HL-60 (cell line): Measurements from ENCODE around the gene ZNF641.

Experiments
- DNase-seq, 2 experiments: peaks; one replicate each; pipeline ENCODE4 v3.0.0-alpha.2; 2010 to 2020; ENCODE audit warnings: low read depth in 1 of 2, low spot score in 1 of 2
- H3K27ac ChIP-seq: fragments of 250-450 bp; sonication (Bioruptor Pico); replicated peaks from 2 replicates; pipeline ENCODE4 v1.5.1; 2020; ENCODE audit warnings: mild to moderate bottlenecking, moderate library complexity
- H3K27me3 ChIP-seq: fragments of 250-450 bp; sonication (Bioruptor Pico); 2 replicates; pipeline ENCODE4 v1.5.1; 2021; ENCODE audit warnings: mild to moderate bottlenecking, moderate library complexity; ENCODE audit not compliant: insufficient read depth, poor library complexity, severe bottlenecking
- H3K4me3 ChIP-seq: replicated peaks from 2 replicates; pipeline ENCODE4 v1.5.1; 2011; ENCODE audit warnings: mild to moderate bottlenecking, control low read depth, low read length; ENCODE audit not compliant: insufficient read depth
- CTCF ChIP-seq: IDR thresholded peaks from one replicate; pipeline ENCODE4 v1.5.1; 2011; ENCODE audit warnings: low read length, control low read depth, inconsistent platforms; ENCODE audit not compliant: insufficient read depth
- GABPA ChIP-seq: IDR thresholded peaks from 2 replicates; pipeline ENCODE4 v1.6.1; 2012; ENCODE audit warnings: low read depth
- POLR2AphosphoS5 ChIP-seq: IDR thresholded peaks from 2 replicates; pipeline ENCODE4 v1.6.1; 2012; ENCODE audit warnings: low read depth
- REST ChIP-seq: IDR thresholded peaks from 2 replicates; pipeline ENCODE4 v1.6.1; 2012; ENCODE audit warnings: low read depth; ENCODE audit not compliant: insufficient replicate concordance
- SPI1 ChIP-seq: IDR thresholded peaks from 2 replicates; pipeline ENCODE4 v1.6.1; 2012; ENCODE audit warnings: low read depth, mild to moderate bottlenecking, borderline replicate concordance

The ZNF641 gene

GRCh38 chr12:48331399-48331798 is 19.3 kb downstream of the ZNF641 start:
- DNase-seq, result no peak
- H3K27ac ChIP-seq, result no peak overlapping the region
- TF ChIP-seq POLR2AphosphoS5, result no peak
- H3K4me3 ChIP-seq, result no peak overlapping the region
- H3K27me3 ChIP-seq, result no peaks in the 10 kb centered on the region

- DNase-seq, result no peak
- no peak overlapping the region for H3K27ac ChIP-seq
- H3K27me3 ChIP-seq, result no peaks in the 10 kb centered on the region
- TF ChIP-seq REST, result no peak
- no peak for TF ChIP-seq GABPA
- TF ChIP-seq CTCF, result no peak
- TF ChIP-seq SPI1, result no peak
- TF ChIP-seq POLR2AphosphoS5, result no peak
- H3K4me3 ChIP-seq, result no peak overlapping the region
Observed at GRCh38 chr12:48329199-48329939, 21.4 kb downstream of the ZNF641 start.

GRCh38 chr12:48316491-48316890 is 34.2 kb downstream of the ZNF641 start:
- no peak for DNase-seq
- H3K27me3 ChIP-seq, result no peaks in the 10 kb centered on the region
- no peak overlapping the region for H3K4me3 ChIP-seq
- H3K27ac ChIP-seq, result no peak overlapping the region
- TF ChIP-seq GABPA (no peak), CTCF (no peak), POLR2AphosphoS5 (no peak), REST (no peak), SPI1 (no peak)

GRCh38 chr12:48311313-48311712 is 39.4 kb downstream of the ZNF641 start:
- Histone ChIP-seq H3K27ac (no peak overlapping the region), H3K4me3 (no peak overlapping the region), H3K27me3 (no peaks in the 10 kb centered on the region)
- TF ChIP-seq GABPA, result no peak
- TF ChIP-seq SPI1, result no peak
- DNase-seq, result no peak

GRCh38 chr12:48307269-48307668 is 43.5 kb downstream of the ZNF641 start:
- TF ChIP-seq POLR2AphosphoS5 (no peak), REST (no peak), GABPA (no peak), CTCF (no peak), SPI1 (no peak)
- Histone ChIP-seq H3K27ac (no peak overlapping the region), H3K27me3 (no peaks in the 10 kb centered on the region), H3K4me3 (no peak overlapping the region)
- DNase-seq, result no peak
